CD4-positive, alpha-beta memory T cell (primary cell): Measurements from ENCODE around the gene FDXR. TPM values are rescaled to one million over a fixed set of nuclear protein-coding genes. Genes with fewer than 3 reads are reported as not detected.
"Not testable (repeated sequence)": the region's sequence is repeated elsewhere in the genome, so short reads cannot be mapped to it uniquely, and the experiment has no call there.

ENCODE experiments used
- CTCF ChIA-PET: fragments of 350-600 bp; sonication (Branson Sonifier 250); formaldehyde crosslinking; loops from one replicate; lab custom pipeline; 2021; ENCODE audit warnings: inconsistent platforms; ENCODE audit not compliant: partially characterized antibody; lab: Charles Lee
- POLR2A ChIA-PET: fragments of 350-600 bp; sonication (Branson Sonifier 250); formaldehyde crosslinking; loops from one replicate; lab custom pipeline; 2021; ENCODE audit not compliant: partially characterized antibody; lab: Charles Lee
- DNase-seq, 5 donors: peaks; one replicate each; pipeline versions ENCODE4 v3.0.0 to v3.0.0-alpha.2; 2020 to 2022; ENCODE audit warnings: mixed read lengths in 1 of 5
- H3K27ac ChIP-seq: one replicate; pipeline ENCODE4 v1.7.0; 2013; ENCODE audit warnings: low read depth, low read length
- H3K27me3 ChIP-seq: 2 replicates; pipeline ENCODE4 v1.7.0; 2013; ENCODE audit warnings: mild to moderate bottlenecking, low read length, moderate library complexity; ENCODE audit not compliant: insufficient read depth
- H3K36me3 ChIP-seq: 2 replicates; pipeline ENCODE4 v1.7.0; 2013; ENCODE audit warnings: mild to moderate bottlenecking, low read length, moderate library complexity; ENCODE audit not compliant: insufficient read depth
- H3K4me1 ChIP-seq: 2 replicates; pipeline ENCODE4 v1.7.0; 2013; ENCODE audit warnings: mild to moderate bottlenecking, low read length, moderate library complexity; ENCODE audit not compliant: insufficient read depth
- H3K4me3 ChIP-seq, 2 donors: one replicate each; pipeline ENCODE4 v1.7.0; 2013; ENCODE audit warnings: low read length in 2 of 2, mild to moderate bottlenecking in 1 of 2
- H3K9me3 ChIP-seq, 2 donors: one replicate each; pipeline ENCODE4 v1.7.0; 2013; ENCODE audit warnings: low read length in 2 of 2, control low read depth in 1 of 2; ENCODE audit not compliant: control insufficient read depth in 1 of 2
- H3K27ac Mint-ChIP-seq, 7 donors: one replicate each; pipeline ENCODE4 v1.8.0; 2020 to 2021; ENCODE audit warnings: mixed read lengths in 7 of 7, mild to moderate bottlenecking in 6 of 7, inconsistent platforms in 3 of 7, moderate library complexity in 3 of 7
- H3K27me3 Mint-ChIP-seq, 2 donors: one replicate each; pipeline ENCODE4 v1.8.0; 2020 to 2021; ENCODE audit warnings: mixed read lengths in 2 of 2
- H3K36me3 Mint-ChIP-seq, 2 donors: one replicate each; pipeline ENCODE4 v1.8.0; 2020 to 2021; ENCODE audit warnings: mixed read lengths in 2 of 2, inconsistent platforms in 1 of 2, mild to moderate bottlenecking in 1 of 2
- H3K4me1 Mint-ChIP-seq, 4 donors: one replicate each; pipeline ENCODE4 v1.8.0; 2020 to 2021; ENCODE audit warnings: mixed read lengths in 4 of 4, mild to moderate bottlenecking in 1 of 4
- H3K4me3 Mint-ChIP-seq, 8 donors: one replicate each; pipeline ENCODE4 v1.8.0; 2020 to 2021; ENCODE audit warnings: mixed read lengths in 8 of 8, mild to moderate bottlenecking in 7 of 8, moderate library complexity in 6 of 8, inconsistent platforms in 3 of 8
- H3K9me3 Mint-ChIP-seq, 8 donors: one replicate each; pipeline ENCODE4 v1.8.0; 2020 to 2021; ENCODE audit warnings: mixed read lengths in 8 of 8, mild to moderate bottlenecking in 5 of 8, inconsistent platforms in 3 of 8, moderate library complexity in 1 of 8
- intact Hi-C: fragments of 100-400 bp; cut with micrococcal nuclease; formaldehyde crosslinking; loops from one replicate; pipeline ENCODE4 v1.15.1; 2023
- polyA plus RNA-seq, 2 donors: library from polyadenylated mRNA; unstranded; fragments of 300-500 nt; fragmentation: Illumina TruSeq; gene quantifications; one replicate each; pipeline ENCODE4 v1.2.3, GENCODE V29; 2021
- total RNA-seq, 2 experiments: library from RNA; stranded (reverse); gene quantifications; one replicate each; pipeline ENCODE4 v1.2.3, GENCODE V29; 2021

The FDXR gene
- total and polyA plus RNA-seq, 4 experiments from 2014 or later: 2.7 to 21.8 (median 10.6) TPM

- H3K4me1 ChIP-seq: no peaks in the 10 kb centered on the region
These were observed 34.2 kb upstream of the FDXR start for GRCh38 chr17:74907012-74907411.

GRCh38 chr17:74906214-74906793 lies 33.5 kb upstream of the FDXR start:
- H3K9me3 ChIP-seq, H3K4me1 Mint-ChIP-seq, H3K4me3 ChIP-seq, CTCF ChIA-PET, H3K4me1 ChIP-seq, H3K27me3 ChIP-seq, H3K9me3 Mint-ChIP-seq, POLR2A ChIA-PET, DNase-seq, H3K36me3 ChIP-seq, H3K27ac ChIP-seq, H3K27me3 Mint-ChIP-seq, intact Hi-C loops, H3K36me3 Mint-ChIP-seq, H3K4me3 Mint-ChIP-seq: not testable (repeated sequence)
- peak overlapping the region in 1 of 7 donors; percentile 7 for H3K27ac Mint-ChIP-seq

More at GRCh38 chr17:74907012-74907411, 34.2 kb upstream of the FDXR start:
- Histone ChIP-seq H3K9me3 (no peaks in the 10 kb centered on the region), H3K27me3 (no peaks in the 10 kb centered on the region), H3K4me3 (no peak overlapping the region), H3K27ac (no peak overlapping the region), H3K36me3 (no peaks in the 10 kb centered on the region)
- intact Hi-C loops: no loop called here
- Mint-ChIP-seq H3K27ac (no peak overlapping the region), H3K4me1 (peaks cover 0 to 3% (median 2%) of the 10 kb centered on the region in 4 donors), H3K9me3 (no peaks in the 10 kb centered on the region), H3K27me3 (peaks cover 2 to 3% of the 10 kb centered on the region in 2 donors), H3K4me3 (no peak overlapping the region), H3K36me3 (no peaks in the 10 kb centered on the region)
- DNase-seq: no peak
- POLR2A ChIA-PET: no interaction called here
- CTCF ChIA-PET: no interaction called here

- H3K36me3 ChIP-seq: no peaks in the 10 kb centered on the region
- Mint-ChIP-seq H3K9me3 (no peaks in the 10 kb centered on the region), H3K36me3 (no peaks in the 10 kb centered on the region), H3K4me3 (no peak overlapping the region), H3K27me3 (peaks cover 10% of the 10 kb centered on the region in 2 donors), H3K27ac (no peak overlapping the region), H3K4me1 (peaks cover 0 to 3% (median 2%) of the 10 kb centered on the region in 4 donors)
- H3K9me3 ChIP-seq: no peaks in the 10 kb centered on the region
- H3K27ac ChIP-seq: no peak overlapping the region
- CTCF ChIA-PET: no interaction called here
- no peak overlapping the region for H3K4me3 ChIP-seq
- POLR2A ChIA-PET: no interaction called here
- H3K27me3 ChIP-seq: no peaks in the 10 kb centered on the region
- no peaks in the 10 kb centered on the region for H3K4me1 ChIP-seq
- no peak for DNase-seq
- intact Hi-C loops: no loop called here
These were observed 32.1 kb upstream of the FDXR start for GRCh38 chr17:74904687-74905409.

- Histone ChIP-seq H3K4me3 (no peak overlapping the region), H3K9me3 (no peaks in the 10 kb centered on the region), H3K27ac (no peak overlapping the region), H3K27me3 (no peaks in the 10 kb centered on the region), H3K36me3 (no peaks in the 10 kb centered on the region), H3K4me1 (no peaks in the 10 kb centered on the region)
- DNase-seq: no peak
- Mint-ChIP-seq H3K27me3 (peaks cover 12 to 16% of the 10 kb centered on the region in 2 donors), H3K27ac (no peak overlapping the region), H3K36me3 (no peaks in the 10 kb centered on the region), H3K9me3 (no peaks in the 10 kb centered on the region), H3K4me1 (peaks cover 0 to 3% (median 2%) of the 10 kb centered on the region in 4 donors), H3K4me3 (no peak overlapping the region)
- ChIA-PET POLR2A (no interaction called here), CTCF (no interaction called here)
- intact Hi-C loops: no loop called here
These were observed 30.9 kb upstream of the FDXR start for GRCh38 chr17:74903671-74904070.

- no peaks in the 10 kb centered on the region for H3K36me3 ChIP-seq
- no peak for DNase-seq
- peaks cover 12 to 16% of the 10 kb centered on the region in 2 donors for H3K27me3 Mint-ChIP-seq
- no peak overlapping the region for H3K27ac ChIP-seq
- ChIA-PET POLR2A (no interaction called here), CTCF (no interaction called here)
- H3K4me3 Mint-ChIP-seq: no peak overlapping the region
- intact Hi-C loops: no loop called here
- H3K27me3 ChIP-seq: no peaks in the 10 kb centered on the region
- H3K9me3 ChIP-seq: no peaks in the 10 kb centered on the region
- no peak overlapping the region for H3K27ac Mint-ChIP-seq
- no peaks in the 10 kb centered on the region for H3K4me1 ChIP-seq
- no peaks in the 10 kb centered on the region for H3K36me3 Mint-ChIP-seq
- H3K9me3 Mint-ChIP-seq: no peaks in the 10 kb centered on the region
- H3K4me1 Mint-ChIP-seq: peaks cover 0 to 3% (median under 1%) of the 10 kb centered on the region in 4 donors
- H3K4me3 ChIP-seq: no peak overlapping the region
These were observed 30.2 kb upstream of the FDXR start for GRCh38 chr17:74903034-74903433.

- Histone ChIP-seq H3K4me1 (no peaks in the 10 kb centered on the region), H3K9me3 (no peaks in the 10 kb centered on the region), H3K36me3 (no peaks in the 10 kb centered on the region), H3K27ac (no peak overlapping the region), H3K27me3 (no peaks in the 10 kb centered on the region), H3K4me3 (no peak overlapping the region)
- ChIA-PET CTCF (no interaction called here), POLR2A (no interaction called here)
- intact Hi-C loops: no loop called here
- no peaks in the 10 kb centered on the region for H3K36me3 Mint-ChIP-seq
- H3K27me3 Mint-ChIP-seq: peaks cover 15 to 19% of the 10 kb centered on the region in 2 donors
- DNase-seq: no peak
- H3K9me3 Mint-ChIP-seq: no peaks in the 10 kb centered on the region
- peaks cover 0 to 3% (median under 1%) of the 10 kb centered on the region in 4 donors for H3K4me1 Mint-ChIP-seq
- peak overlapping the region in 1 of 7 donors; percentile 13 for H3K27ac Mint-ChIP-seq
- H3K4me3 Mint-ChIP-seq: no peak overlapping the region
These were observed 28.8 kb upstream of the FDXR start for GRCh38 chr17:74901353-74902135.

- no peaks in the 10 kb centered on the region for H3K36me3 ChIP-seq
- no peaks in the 10 kb centered on the region for H3K4me1 ChIP-seq
- H3K27me3 ChIP-seq: no peaks in the 10 kb centered on the region
- no peak for DNase-seq
- POLR2A ChIA-PET: no interaction called here
- H3K27ac ChIP-seq: no peak overlapping the region
- intact Hi-C loops: no loop called here
- H3K36me3 Mint-ChIP-seq: no peaks in the 10 kb centered on the region
- no peak overlapping the region for H3K4me3 ChIP-seq
- H3K4me3 Mint-ChIP-seq: no peak overlapping the region
- no peaks in the 10 kb centered on the region for H3K9me3 Mint-ChIP-seq
- H3K9me3 ChIP-seq: no peaks in the 10 kb centered on the region
- H3K4me1 Mint-ChIP-seq: no peaks in the 10 kb centered on the region
- peaks cover 14 to 28% of the 10 kb centered on the region in 2 donors for H3K27me3 Mint-ChIP-seq
- CTCF ChIA-PET: no interaction called here
- H3K27ac Mint-ChIP-seq: peak overlapping the region in 1 of 7 donors; percentile 4
These were observed 27.4 kb upstream of the FDXR start for GRCh38 chr17:74900208-74900607.
